ENCODE results near the gene CAMTA1. TPM values are rescaled to one million over a fixed set of nuclear protein-coding genes. Genes with fewer than 3 reads are reported as not detected.

The CAMTA1 gene
- total RNA-seq, 1 donor from 2014 or later: 81.6 TPM

- Mint-ChIP-seq H3K9me3 (ENCODE audit: unreplicated experiment) (no peaks in the 10 kb centered on the region), H3K36me3 (ENCODE audit: unreplicated experiment) (no peaks in the 10 kb centered on the region), H3K4me1 (ENCODE audit: unreplicated experiment) (peaks cover 37% of the 10 kb centered on the region), H3K4me3 (ENCODE audit: unreplicated experiment) (no peak overlapping the region), H3K27ac (ENCODE audit: unreplicated experiment) (peak overlapping the region; percentile 70), H3K27me3 (ENCODE audit: unreplicated experiment) (no peaks in the 10 kb centered on the region)
- no peak for DNase-seq (ENCODE audit: extremely low spot score, unreplicated experiment)
- TF ChIP-seq CTCF (IDR thresholded peaks at IDR 0.05): no peak
Measured at GRCh38 chr1:6801966-6802365, 16.7 kb downstream of the CAMTA1 start.

GRCh38 chr1:6802454-6802853, 17.2 kb downstream of the CAMTA1 start:
- no peak for TF ChIP-seq CTCF (IDR thresholded peaks at IDR 0.05)
- Mint-ChIP-seq H3K9me3 (ENCODE audit: unreplicated experiment) (no peaks in the 10 kb centered on the region), H3K27ac (ENCODE audit: unreplicated experiment) (peak overlapping the region; percentile 70), H3K4me1 (ENCODE audit: unreplicated experiment) (peaks cover 37% of the 10 kb centered on the region), H3K36me3 (ENCODE audit: unreplicated experiment) (no peaks in the 10 kb centered on the region), H3K27me3 (ENCODE audit: unreplicated experiment) (no peaks in the 10 kb centered on the region), H3K4me3 (ENCODE audit: unreplicated experiment) (no peak overlapping the region)
- DNase-seq (ENCODE audit: extremely low spot score, unreplicated experiment): no peak

- no peak for DNase-seq (ENCODE audit: extremely low spot score, unreplicated experiment)
- Mint-ChIP-seq H3K9me3 (ENCODE audit: unreplicated experiment) (no peaks in the 10 kb centered on the region), H3K4me1 (ENCODE audit: unreplicated experiment) (peaks cover 37% of the 10 kb centered on the region), H3K27ac (ENCODE audit: unreplicated experiment) (no peak overlapping the region), H3K36me3 (ENCODE audit: unreplicated experiment) (no peaks in the 10 kb centered on the region), H3K4me3 (ENCODE audit: unreplicated experiment) (no peak overlapping the region), H3K27me3 (ENCODE audit: unreplicated experiment) (no peaks in the 10 kb centered on the region)
- no peak for TF ChIP-seq CTCF (IDR thresholded peaks at IDR 0.05)
Measured at GRCh38 chr1:6802893-6803292, 17.6 kb downstream of the CAMTA1 start.

GRCh38 chr1:6803357-6803756, 18.1 kb downstream of the CAMTA1 start:
- peaks cover 37% of the 10 kb centered on the region for H3K4me1 Mint-ChIP-seq (ENCODE audit: unreplicated experiment)
- H3K4me3 Mint-ChIP-seq (ENCODE audit: unreplicated experiment): no peak overlapping the region
- H3K36me3 Mint-ChIP-seq (ENCODE audit: unreplicated experiment): no peaks in the 10 kb centered on the region
- TF ChIP-seq CTCF (IDR thresholded peaks at IDR 0.05): no peak
- no peaks in the 10 kb centered on the region for H3K9me3 Mint-ChIP-seq (ENCODE audit: unreplicated experiment)
- no peak for DNase-seq (ENCODE audit: extremely low spot score, unreplicated experiment)
- H3K27ac Mint-ChIP-seq (ENCODE audit: unreplicated experiment): no peak overlapping the region
- H3K27me3 Mint-ChIP-seq (ENCODE audit: unreplicated experiment): no peaks in the 10 kb centered on the region

- TF ChIP-seq CTCF (IDR thresholded peaks at IDR 0.05): no peak
- no peaks in the 10 kb centered on the region for H3K36me3 Mint-ChIP-seq (ENCODE audit: unreplicated experiment)
- no peak overlapping the region for H3K4me3 Mint-ChIP-seq (ENCODE audit: unreplicated experiment)
- H3K27ac Mint-ChIP-seq (ENCODE audit: unreplicated experiment): no peak overlapping the region
- peaks cover 34% of the 10 kb centered on the region for H3K4me1 Mint-ChIP-seq (ENCODE audit: unreplicated experiment)
- no peaks in the 10 kb centered on the region for H3K27me3 Mint-ChIP-seq (ENCODE audit: unreplicated experiment)
- no peaks in the 10 kb centered on the region for H3K9me3 Mint-ChIP-seq (ENCODE audit: unreplicated experiment)
- DNase-seq (ENCODE audit: extremely low spot score, unreplicated experiment): no peak
Measured at GRCh38 chr1:6805004-6805416, 19.8 kb downstream of the CAMTA1 start.
